ENCODE results near the gene PCSK6. TPM values are rescaled to one million over a fixed set of nuclear protein-coding genes. Genes with fewer than 3 reads are reported as not detected.

Gene PCSK6
- total RNA-seq, 1 donor from 2014 or later = 8.4 TPM

- no peaks in the 10 kb centered on the region for H3K36me3 ChIP-seq (ENCODE audit: control insufficient read depth, insufficient read depth, low read length)
These were observed 8.7 kb downstream of the PCSK6 start for GRCh38 chr15:101480613-101481380.

DNA sequence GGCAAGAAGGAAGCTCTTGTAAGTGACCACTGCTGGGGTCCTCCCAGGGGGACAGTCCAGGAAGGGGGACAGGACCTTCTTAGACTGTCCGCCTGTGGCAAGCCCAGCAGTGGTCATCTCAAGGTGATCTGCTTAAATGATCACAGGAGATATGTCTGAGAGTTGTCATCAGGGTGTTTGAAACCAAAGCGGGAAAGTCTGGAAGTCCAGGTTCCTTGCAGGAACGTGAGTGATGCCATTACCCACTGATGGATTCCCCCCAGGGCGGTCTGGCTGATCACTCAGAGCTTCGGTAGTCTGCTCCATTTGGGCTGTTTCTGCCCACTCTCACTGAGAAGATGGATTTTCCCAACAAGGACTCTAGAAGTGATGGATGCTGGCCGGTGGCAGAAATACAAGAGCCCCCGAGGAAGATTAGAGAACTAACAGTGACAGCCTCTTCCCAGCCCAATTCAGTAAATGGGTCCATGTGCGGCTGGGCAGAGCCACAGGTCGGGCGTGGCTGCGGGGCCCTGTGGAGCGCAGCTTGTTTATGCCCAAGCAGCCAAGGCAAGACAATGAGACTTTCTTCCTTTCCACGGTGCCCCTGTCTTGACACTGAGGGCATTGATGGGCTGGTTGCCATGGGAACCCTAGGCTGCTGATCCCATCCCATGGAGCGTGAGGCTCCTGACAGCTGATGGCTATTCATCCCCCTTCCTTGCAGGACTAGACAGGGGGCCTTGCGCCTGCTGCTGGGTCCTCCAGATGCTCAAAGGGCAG lies 9.5 kb downstream of the PCSK6 start:
- no peak overlapping the region for H3K4me3 ChIP-seq (ENCODE audit: low read depth, low read length)
- no peak for DNase-seq (ENCODE audit: low read depth)
- H3K36me3 ChIP-seq (ENCODE audit: control insufficient read depth, insufficient read depth, low read length) = no peaks in the 10 kb centered on the region
- TF ChIP-seq CTCF (IDR thresholded peaks at IDR 0.05; ENCODE audit: insufficient read depth, low read length, poor library complexity, severe bottlenecking) = no peak
- no peaks in the 10 kb centered on the region for H3K27me3 ChIP-seq (ENCODE audit: control insufficient read depth, insufficient read depth, low read length)

More at GRCh38 chr15:101480613-101481380, 8.7 kb downstream of the PCSK6 start:
- no peak for TF ChIP-seq CTCF (IDR thresholded peaks at IDR 0.05; ENCODE audit: insufficient read depth, low read length, poor library complexity, severe bottlenecking)
- no peaks in the 10 kb centered on the region for H3K27me3 ChIP-seq (ENCODE audit: control insufficient read depth, insufficient read depth, low read length)
- no peak for DNase-seq (ENCODE audit: low read depth)
- no peak overlapping the region for H3K4me3 ChIP-seq (ENCODE audit: low read depth, low read length)

DNA sequence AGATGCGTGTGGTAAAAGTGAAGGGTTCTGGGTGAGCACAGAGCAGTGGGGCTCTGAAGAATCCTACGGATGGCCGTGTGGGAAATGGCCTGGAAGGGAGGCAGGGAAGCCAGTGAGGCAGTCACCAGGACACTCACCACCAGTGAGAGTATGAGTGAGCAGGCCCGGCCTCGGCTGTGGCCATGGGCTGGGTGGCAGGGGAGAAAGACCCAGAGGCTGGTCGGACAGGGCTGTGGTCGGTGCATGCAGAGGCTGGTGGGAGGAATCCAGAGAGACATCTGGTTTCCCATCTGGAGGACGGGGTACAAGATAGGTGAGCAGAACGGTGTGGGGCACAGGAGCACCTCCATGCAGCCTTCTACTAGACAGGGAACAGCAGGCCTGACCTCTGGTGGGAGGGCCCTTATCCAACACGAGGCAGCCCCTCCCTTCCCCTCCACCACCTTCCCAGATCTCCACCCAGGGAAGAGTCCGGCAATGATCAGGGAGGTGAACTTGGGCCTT lies 10.1 kb downstream of the PCSK6 start:
- no peak for TF ChIP-seq CTCF (IDR thresholded peaks at IDR 0.05; ENCODE audit: insufficient read depth, low read length, poor library complexity, severe bottlenecking)
- no peaks in the 10 kb centered on the region for H3K36me3 ChIP-seq (ENCODE audit: control insufficient read depth, insufficient read depth, low read length)
- H3K4me3 ChIP-seq (ENCODE audit: low read depth, low read length) = no peak overlapping the region
- no peaks in the 10 kb centered on the region for H3K27me3 ChIP-seq (ENCODE audit: control insufficient read depth, insufficient read depth, low read length)
- no peak for DNase-seq (ENCODE audit: low read depth)

GRCh38 chr15:101478701-101479341 lies 10.7 kb downstream of the PCSK6 start:
- no peak for DNase-seq (ENCODE audit: low read depth)
- Histone ChIP-seq H3K4me3 (ENCODE audit: low read depth, low read length) (no peak overlapping the region), H3K36me3 (ENCODE audit: control insufficient read depth, insufficient read depth, low read length) (no peaks in the 10 kb centered on the region), H3K27me3 (ENCODE audit: control insufficient read depth, insufficient read depth, low read length) (no peaks in the 10 kb centered on the region)
- no peak for TF ChIP-seq CTCF (IDR thresholded peaks at IDR 0.05; ENCODE audit: insufficient read depth, low read length, poor library complexity, severe bottlenecking)

- DNase-seq (ENCODE audit: low read depth) = no peak
- H3K4me3 ChIP-seq (ENCODE audit: low read depth, low read length) = no peak overlapping the region
- H3K27me3 ChIP-seq (ENCODE audit: control insufficient read depth, insufficient read depth, low read length) = no peaks in the 10 kb centered on the region
- no peak for TF ChIP-seq CTCF (IDR thresholded peaks at IDR 0.05; ENCODE audit: insufficient read depth, low read length, poor library complexity, severe bottlenecking)
- H3K36me3 ChIP-seq (ENCODE audit: control insufficient read depth, insufficient read depth, low read length) = no peaks in the 10 kb centered on the region
These were observed 11.6 kb downstream of the PCSK6 start for GRCh38 chr15:101477851-101478362.

All from kidney epithelial cell (primary cell).